GM23338 (cell line): Measurements from ENCODE around the gene ITPR2. TPM values are rescaled to one million over a fixed set of nuclear protein-coding genes. Genes with fewer than 3 reads are reported as not detected.

Source experiments
- ATAC-seq: fragments of 200-7000 bp; cut with Tn5 transposase; 3 replicates; pipeline ENCODE4 v1.9.1; 2020
- DNase-seq: peaks from one replicate; pipeline ENCODE4 v3.0.0-alpha.2; 2015; ENCODE audit warnings: low spot score
- H2AFZ ChIP-seq: fragments of 200-600 bp; sonication (generic); 2 replicates; pipeline ENCODE4 v1.8.0; 2016; ENCODE audit warnings: antibody characterized with exemption, mild to moderate bottlenecking, moderate library complexity
- H3F3A ChIP-seq: fragments of 200-600 bp; sonication (generic); replicated peaks from 2 replicates; pipeline ENCODE4 v1.8.0; 2017; ENCODE audit warnings: antibody characterized with exemption, mixed run types, low read depth
- H3K27ac ChIP-seq: fragments of 200-600 bp; sonication (generic); 2 replicates; pipeline ENCODE4 v1.6.1; 2016; ENCODE audit warnings: low read depth
- H3K27me3 ChIP-seq: fragments of 200-600 bp; sonication (generic); 2 replicates; pipeline ENCODE4 v1.8.0; 2016; ENCODE audit warnings: mild to moderate bottlenecking, mixed run types, moderate library complexity; ENCODE audit not compliant: insufficient read depth
- H3K36me3 ChIP-seq: fragments of 200-600 bp; sonication (generic); 2 replicates; pipeline ENCODE4 v1.8.0; 2016; ENCODE audit warnings: mild to moderate bottlenecking; ENCODE audit not compliant: insufficient read depth
- H3K4me1 ChIP-seq: fragments of 200-600 bp; sonication (generic); 2 replicates; pipeline ENCODE4 v1.8.0; 2016; ENCODE audit warnings: mild to moderate bottlenecking, moderate library complexity; ENCODE audit not compliant: insufficient read depth
- H3K4me2 ChIP-seq: fragments of 200-600 bp; sonication (generic); 2 replicates; pipeline ENCODE4 v1.7.1; 2017; ENCODE audit warnings: mixed run types
- H3K4me3 ChIP-seq: fragments of 200-600 bp; sonication (generic); 2 replicates; pipeline ENCODE4 v1.6.1; 2016; ENCODE audit warnings: mixed run types
- H3K79me2 ChIP-seq: fragments of 200-600 bp; sonication (generic); replicated peaks from 2 replicates; pipeline ENCODE4 v1.8.0; 2017; ENCODE audit warnings: mild to moderate bottlenecking; ENCODE audit not compliant: insufficient read depth
- H3K9me2 ChIP-seq: fragments of 200-600 bp; sonication (generic); 2 replicates; pipeline ENCODE4 v1.8.0; 2017; ENCODE audit not compliant: insufficient read depth
- H4K20me1 ChIP-seq: fragments of 200-600 bp; sonication (generic); replicated peaks from 2 replicates; pipeline ENCODE4 v1.8.0; 2017; ENCODE audit warnings: mild to moderate bottlenecking; ENCODE audit not compliant: insufficient read depth
- H3K27ac Mint-ChIP-seq: 2 replicates; pipeline ENCODE4 v1.8.0; 2020; ENCODE audit warnings: inconsistent platforms, mild to moderate bottlenecking, moderate library complexity, mixed read lengths
- H3K27me3 Mint-ChIP-seq: 3 replicates; pipeline ENCODE4 v1.8.0; 2022; ENCODE audit warnings: low read depth, mild to moderate bottlenecking, moderate library complexity, mixed read lengths, inconsistent platforms; ENCODE audit not compliant: insufficient read depth, poor library complexity
- H3K36me3 Mint-ChIP-seq: 3 replicates; pipeline ENCODE4 v1.8.0; 2021; ENCODE audit warnings: low read depth, mild to moderate bottlenecking, inconsistent platforms, moderate library complexity, mixed read lengths
- H3K4me1 Mint-ChIP-seq: 3 replicates; pipeline ENCODE4 v1.8.0; 2020; ENCODE audit warnings: mild to moderate bottlenecking, inconsistent platforms, mixed read lengths
- H3K4me3 Mint-ChIP-seq: 3 replicates; pipeline ENCODE4 v1.8.0; 2021; ENCODE audit warnings: moderate library complexity, mild to moderate bottlenecking, inconsistent platforms, mixed read lengths
- H3K9me3 Mint-ChIP-seq: 3 replicates; pipeline ENCODE4 v1.8.0; 2020; ENCODE audit warnings: moderate library complexity, mild to moderate bottlenecking, inconsistent platforms, mixed read lengths
- CTCF ChIP-seq, 2 experiments: fragments of 200-600 bp in 1 of 2; sonication (generic) in 1 of 2; conservative IDR thresholded peaks; 2 replicates each; pipeline versions ENCODE4 v1.5.1 to v1.6.1; 2016 to 2017; ENCODE audit warnings: antibody characterized with exemption in 2 of 2, low read depth in 2 of 2, mild to moderate bottlenecking in 2 of 2, moderate library complexity in 1 of 2
- ETS1 ChIP-seq: IDR thresholded peaks from 2 replicates; pipeline ENCODE4 v1.6.1; 2016; ENCODE audit warnings: antibody characterized with exemption
- EZH2 ChIP-seq: fragments of 200-600 bp; sonication (generic); IDR thresholded peaks from one replicate; pipeline ENCODE4 v1.8.0; 2017; ENCODE audit warnings: antibody characterized with exemption, mild to moderate bottlenecking, low read depth; ENCODE audit not compliant: unreplicated experiment
- EZH2phosphoT487 ChIP-seq: fragments of 200-600 bp; sonication (generic); IDR thresholded peaks from one replicate; pipeline ENCODE4 v1.8.1; 2018; ENCODE audit warnings: antibody characterized with exemption; ENCODE audit not compliant: unreplicated experiment
- JUNB ChIP-seq: IDR thresholded peaks from one replicate; pipeline ENCODE4 v1.6.1; 2016; ENCODE audit warnings: antibody characterized with exemption; ENCODE audit not compliant: unreplicated experiment
- NANOG ChIP-seq: IDR thresholded peaks from 2 replicates; pipeline ENCODE4 v1.6.1; 2016; ENCODE audit warnings: antibody characterized with exemption, borderline replicate concordance
- POLR2AphosphoS5 ChIP-seq: IDR thresholded peaks from 2 replicates; pipeline ENCODE4 v1.6.1; 2016; ENCODE audit warnings: antibody characterized with exemption, low read depth
- REST ChIP-seq: IDR thresholded peaks from one replicate; pipeline ENCODE4 v1.6.1; 2018; ENCODE audit warnings: antibody characterized with exemption; ENCODE audit not compliant: unreplicated experiment
- STAT1 ChIP-seq: IDR thresholded peaks from one replicate; pipeline ENCODE4 v1.6.1; 2016; ENCODE audit warnings: antibody characterized with exemption; ENCODE audit not compliant: unreplicated experiment
- ZNF114 ChIP-seq: fragments of 250-450 bp; sonication (Bioruptor Pico); IDR thresholded peaks from 2 replicates; pipeline ENCODE4 v1.5.0; 2020; ENCODE audit warnings: mild to moderate bottlenecking, moderate library complexity
- ZNF331 ChIP-seq: fragments of 250-450 bp; sonication (Bioruptor Pico); IDR thresholded peaks from 2 replicates; pipeline ENCODE4 v1.5.0; 2020; ENCODE audit warnings: low read depth, mild to moderate bottlenecking, moderate library complexity
- polyA plus RNA-seq: library from polyadenylated mRNA; unstranded; fragments of >200 nt; fragmentation: Nextera tagmentation; extraction: Ambion mirVana; gene quantifications from 2 replicates; pipeline ENCODE4 v1.2.1, GENCODE V29; 2016
- total RNA-seq: library from RNA; depleted of rRNA; stranded (reverse); fragments of >200 nt; shearing (Covaris generic); gene quantifications from 2 replicates; pipeline ENCODE4 v1.2.3, GENCODE V29; 2014

Gene ITPR2
- total and polyA plus RNA-seq, 2 experiments from 2014 or later: 44.5 to 65.2 TPM

GRCh38 chr12:26492406-26492805 is 340.6 kb downstream of the ITPR2 start (continued):
- no peak for TF ChIP-seq ETS1
- TF ChIP-seq ZNF331 (CRISPR knock-in tag): no peak
- TF ChIP-seq JUNB: no peak
- TF ChIP-seq REST: no peak
- TF ChIP-seq ZNF114: no peak
- TF ChIP-seq CTCF (conservative IDR thresholded peaks at IDR 0.05; ENCODE audit: low read depth in 2 of 2): no peak
- no peak for TF ChIP-seq EZH2phosphoT487

- Mint-ChIP-seq H3K4me1 (no peaks in the 10 kb centered on the region), H3K27me3 (peaks cover 1% of the 10 kb centered on the region), H3K9me3 (no peaks in the 10 kb centered on the region), H3K36me3 (peaks cover 21% of the 10 kb centered on the region), H3K4me3 (no peak overlapping the region), H3K27ac (no peak overlapping the region)
- DNase-seq (no peak), ATAC-seq (no peak)
- no peaks in the 10 kb centered on the region for H3K9me2 ChIP-seq
- H4K20me1 ChIP-seq: no peaks in the 10 kb centered on the region
- H3K36me3 ChIP-seq: peaks cover 10% of the 10 kb centered on the region
- no peaks in the 10 kb centered on the region for H3F3A ChIP-seq
- H3K4me3 ChIP-seq: no peak overlapping the region
- H2AFZ ChIP-seq: no peak overlapping the region
- H3K27ac ChIP-seq: no peak overlapping the region
- H3K4me2 ChIP-seq: no peak overlapping the region
- H3K27me3 ChIP-seq: no peaks in the 10 kb centered on the region
- H3K4me1 ChIP-seq: no peaks in the 10 kb centered on the region
- H3K79me2 ChIP-seq: no peaks in the 10 kb centered on the region
- TF ChIP-seq EZH2 (no peak), CTCF (conservative IDR thresholded peaks at IDR 0.05; ENCODE audit: low read depth in 2 of 2) (no peak), STAT1 (no peak), ZNF331 (CRISPR knock-in tag) (no peak), NANOG (no peak), EZH2phosphoT487 (no peak), ZNF114 (no peak), POLR2AphosphoS5 (no peak)
Observed at GRCh38 chr12:26489908-26490307, 343.1 kb downstream of the ITPR2 start.
